GM23338 (cell line): ENCODE measurements around the gene TRNP1. TPM values are rescaled to one million over a fixed set of nuclear protein-coding genes. Genes with fewer than 3 reads are reported as not detected.

Source experiments
- ATAC-seq: fragments of 200-7000 bp; cut with Tn5 transposase; 3 replicates; pipeline ENCODE4 v1.9.1; 2020
- DNase-seq: peaks from one replicate; pipeline ENCODE4 v3.0.0-alpha.2; 2015; ENCODE audit warnings: low spot score
- H2AFZ ChIP-seq: fragments of 200-600 bp; sonication (generic); 2 replicates; pipeline ENCODE4 v1.8.0; 2016; ENCODE audit warnings: antibody characterized with exemption, mild to moderate bottlenecking, moderate library complexity
- H3F3A ChIP-seq: fragments of 200-600 bp; sonication (generic); replicated peaks from 2 replicates; pipeline ENCODE4 v1.8.0; 2017; ENCODE audit warnings: antibody characterized with exemption, mixed run types, low read depth
- H3K27ac ChIP-seq: fragments of 200-600 bp; sonication (generic); 2 replicates; pipeline ENCODE4 v1.6.1; 2016; ENCODE audit warnings: low read depth
- H3K27me3 ChIP-seq: fragments of 200-600 bp; sonication (generic); 2 replicates; pipeline ENCODE4 v1.8.0; 2016; ENCODE audit warnings: mild to moderate bottlenecking, mixed run types, moderate library complexity; ENCODE audit not compliant: insufficient read depth
- H3K36me3 ChIP-seq: fragments of 200-600 bp; sonication (generic); 2 replicates; pipeline ENCODE4 v1.8.0; 2016; ENCODE audit warnings: mild to moderate bottlenecking; ENCODE audit not compliant: insufficient read depth
- H3K4me1 ChIP-seq: fragments of 200-600 bp; sonication (generic); 2 replicates; pipeline ENCODE4 v1.8.0; 2016; ENCODE audit warnings: mild to moderate bottlenecking, moderate library complexity; ENCODE audit not compliant: insufficient read depth
- H3K4me2 ChIP-seq: fragments of 200-600 bp; sonication (generic); 2 replicates; pipeline ENCODE4 v1.7.1; 2017; ENCODE audit warnings: mixed run types
- H3K4me3 ChIP-seq: fragments of 200-600 bp; sonication (generic); 2 replicates; pipeline ENCODE4 v1.6.1; 2016; ENCODE audit warnings: mixed run types
- H3K79me2 ChIP-seq: fragments of 200-600 bp; sonication (generic); replicated peaks from 2 replicates; pipeline ENCODE4 v1.8.0; 2017; ENCODE audit warnings: mild to moderate bottlenecking; ENCODE audit not compliant: insufficient read depth
- H3K9me2 ChIP-seq: fragments of 200-600 bp; sonication (generic); 2 replicates; pipeline ENCODE4 v1.8.0; 2017; ENCODE audit not compliant: insufficient read depth
- H4K20me1 ChIP-seq: fragments of 200-600 bp; sonication (generic); replicated peaks from 2 replicates; pipeline ENCODE4 v1.8.0; 2017; ENCODE audit warnings: mild to moderate bottlenecking; ENCODE audit not compliant: insufficient read depth
- H3K27ac Mint-ChIP-seq: 2 replicates; pipeline ENCODE4 v1.8.0; 2020; ENCODE audit warnings: inconsistent platforms, mild to moderate bottlenecking, moderate library complexity, mixed read lengths
- H3K27me3 Mint-ChIP-seq: 3 replicates; pipeline ENCODE4 v1.8.0; 2022; ENCODE audit warnings: low read depth, mild to moderate bottlenecking, moderate library complexity, mixed read lengths, inconsistent platforms; ENCODE audit not compliant: insufficient read depth, poor library complexity
- H3K36me3 Mint-ChIP-seq: 3 replicates; pipeline ENCODE4 v1.8.0; 2021; ENCODE audit warnings: low read depth, mild to moderate bottlenecking, inconsistent platforms, moderate library complexity, mixed read lengths
- H3K4me1 Mint-ChIP-seq: 3 replicates; pipeline ENCODE4 v1.8.0; 2020; ENCODE audit warnings: mild to moderate bottlenecking, inconsistent platforms, mixed read lengths
- H3K4me3 Mint-ChIP-seq: 3 replicates; pipeline ENCODE4 v1.8.0; 2021; ENCODE audit warnings: moderate library complexity, mild to moderate bottlenecking, inconsistent platforms, mixed read lengths
- H3K9me3 Mint-ChIP-seq: 3 replicates; pipeline ENCODE4 v1.8.0; 2020; ENCODE audit warnings: moderate library complexity, mild to moderate bottlenecking, inconsistent platforms, mixed read lengths
- CREB1 ChIP-seq: fragments of 250-450 bp; sonication (Bioruptor Pico); IDR thresholded peaks from 2 replicates; pipeline ENCODE4 v1.5.0; 2020; ENCODE audit warnings: low read depth, mild to moderate bottlenecking, moderate library complexity
- EZH2 ChIP-seq: fragments of 200-600 bp; sonication (generic); IDR thresholded peaks from one replicate; pipeline ENCODE4 v1.8.0; 2017; ENCODE audit warnings: antibody characterized with exemption, mild to moderate bottlenecking, low read depth; ENCODE audit not compliant: unreplicated experiment
- EZH2phosphoT487 ChIP-seq: fragments of 200-600 bp; sonication (generic); IDR thresholded peaks from one replicate; pipeline ENCODE4 v1.8.1; 2018; ENCODE audit warnings: antibody characterized with exemption; ENCODE audit not compliant: unreplicated experiment
- NANOG ChIP-seq: IDR thresholded peaks from 2 replicates; pipeline ENCODE4 v1.6.1; 2016; ENCODE audit warnings: antibody characterized with exemption, borderline replicate concordance
- POLR2AphosphoS5 ChIP-seq: IDR thresholded peaks from 2 replicates; pipeline ENCODE4 v1.6.1; 2016; ENCODE audit warnings: antibody characterized with exemption, low read depth
- STAT1 ChIP-seq: IDR thresholded peaks from one replicate; pipeline ENCODE4 v1.6.1; 2016; ENCODE audit warnings: antibody characterized with exemption; ENCODE audit not compliant: unreplicated experiment
- ZNF114 ChIP-seq: fragments of 250-450 bp; sonication (Bioruptor Pico); IDR thresholded peaks from 2 replicates; pipeline ENCODE4 v1.5.0; 2020; ENCODE audit warnings: mild to moderate bottlenecking, moderate library complexity
- polyA plus RNA-seq: library from polyadenylated mRNA; unstranded; fragments of >200 nt; fragmentation: Nextera tagmentation; extraction: Ambion mirVana; gene quantifications from 2 replicates; pipeline ENCODE4 v1.2.1, GENCODE V29; 2016
- total RNA-seq: library from RNA; depleted of rRNA; stranded (reverse); fragments of >200 nt; shearing (Covaris generic); gene quantifications from 2 replicates; pipeline ENCODE4 v1.2.3, GENCODE V29; 2014
- TF ChIP-seq, protein P1 (sequence below), 2 experiments: fragments of 200-600 bp in 1 of 2; sonication (generic) in 1 of 2; conservative IDR thresholded peaks; 2 replicates each; pipeline versions ENCODE4 v1.5.1 to v1.6.1; 2016 to 2017; ENCODE audit warnings: antibody characterized with exemption in 2 of 2, low read depth in 2 of 2, mild to moderate bottlenecking in 2 of 2, moderate library complexity in 1 of 2
- TF ChIP-seq, protein P2 (sequence below): IDR thresholded peaks from one replicate; pipeline ENCODE4 v1.6.1; 2018; ENCODE audit warnings: antibody characterized with exemption; ENCODE audit not compliant: unreplicated experiment

The TRNP1 gene
- total and polyA plus RNA-seq, 2 experiments from 2014 or later, result 21.2 to 54.3 TPM

DNA sequence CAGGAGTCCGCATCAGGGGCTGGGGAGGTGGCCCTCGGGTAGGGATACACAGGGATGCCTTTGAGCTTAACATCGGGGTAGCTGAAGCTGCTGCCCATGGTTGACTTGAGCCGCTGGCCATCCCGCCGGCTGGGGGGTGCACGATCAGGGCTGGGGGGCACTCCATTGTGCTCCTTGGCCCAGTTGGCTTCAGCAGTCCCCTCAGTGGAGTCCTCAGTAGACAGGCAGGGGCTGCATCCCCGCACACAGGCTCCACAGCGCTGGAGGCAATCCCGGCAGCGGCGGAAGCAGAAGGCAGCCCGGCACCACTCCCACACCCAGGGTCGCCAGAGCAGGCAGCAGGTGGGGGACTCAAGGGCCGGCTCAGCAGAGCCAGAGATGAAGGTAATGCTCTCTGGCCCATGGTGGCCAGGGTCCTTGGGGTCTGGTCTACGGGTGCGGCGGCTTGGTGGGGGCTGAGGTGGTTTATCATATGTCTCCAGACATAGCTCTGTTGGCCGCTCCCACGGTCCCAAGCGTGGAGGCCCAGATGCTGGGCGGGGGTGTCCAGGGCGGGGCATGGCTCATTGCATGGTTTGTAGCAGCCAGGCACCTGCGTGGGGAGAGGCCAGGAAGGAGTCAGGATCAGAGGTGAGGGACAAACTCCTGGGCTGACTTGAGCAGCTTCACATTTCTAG is 41.5 kb upstream of the TRNP1 start (continued):
- TF ChIP-seq, protein P1, sequence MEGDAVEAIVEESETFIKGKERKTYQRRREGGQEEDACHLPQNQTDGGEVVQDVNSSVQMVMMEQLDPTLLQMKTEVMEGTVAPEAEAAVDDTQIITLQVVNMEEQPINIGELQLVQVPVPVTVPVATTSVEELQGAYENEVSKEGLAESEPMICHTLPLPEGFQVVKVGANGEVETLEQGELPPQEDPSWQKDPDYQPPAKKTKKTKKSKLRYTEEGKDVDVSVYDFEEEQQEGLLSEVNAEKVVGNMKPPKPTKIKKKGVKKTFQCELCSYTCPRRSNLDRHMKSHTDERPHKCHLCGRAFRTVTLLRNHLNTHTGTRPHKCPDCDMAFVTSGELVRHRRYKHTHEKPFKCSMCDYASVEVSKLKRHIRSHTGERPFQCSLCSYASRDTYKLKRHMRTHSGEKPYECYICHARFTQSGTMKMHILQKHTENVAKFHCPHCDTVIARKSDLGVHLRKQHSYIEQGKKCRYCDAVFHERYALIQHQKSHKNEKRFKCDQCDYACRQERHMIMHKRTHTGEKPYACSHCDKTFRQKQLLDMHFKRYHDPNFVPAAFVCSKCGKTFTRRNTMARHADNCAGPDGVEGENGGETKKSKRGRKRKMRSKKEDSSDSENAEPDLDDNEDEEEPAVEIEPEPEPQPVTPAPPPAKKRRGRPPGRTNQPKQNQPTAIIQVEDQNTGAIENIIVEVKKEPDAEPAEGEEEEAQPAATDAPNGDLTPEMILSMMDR (conservative IDR thresholded peaks at IDR 0.05; ENCODE audit: low read depth in 2 of 2), result no peak

DNA sequence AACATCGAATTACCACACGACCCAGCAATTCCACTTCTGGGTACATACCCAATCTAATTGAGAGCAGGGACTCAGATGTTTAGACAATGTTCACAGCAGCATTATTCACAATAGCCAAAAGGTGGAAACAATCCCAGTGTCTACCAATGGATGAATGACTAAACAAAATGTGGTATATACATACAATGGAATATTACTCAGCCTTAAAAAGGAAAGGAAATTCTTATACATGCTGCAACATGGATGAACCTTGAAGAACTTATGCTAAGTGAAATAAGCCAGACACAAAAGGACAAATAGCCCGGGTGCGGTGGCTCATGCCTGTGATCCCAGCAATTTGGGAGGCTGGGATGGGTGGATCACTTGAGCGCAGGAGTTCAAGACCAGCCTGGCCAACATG is 40.1 kb upstream of the TRNP1 start:
- Histone ChIP-seq H3K4me1 (no peaks in the 10 kb centered on the region), H2AFZ (no peak overlapping the region), H3K9me2 (no peaks in the 10 kb centered on the region), H3K4me3 (no peak overlapping the region), H3K79me2 (peaks cover under 1% of the 10 kb centered on the region; the same call in 1 of the 2 replicates), H3F3A (peaks cover 6% of the 10 kb centered on the region; the same call in 1 of the 2 replicates), H3K4me2 (no peak overlapping the region), H4K20me1 (peaks cover 4% of the 10 kb centered on the region; the same call in 1 of the 2 replicates), H3K36me3 (no peaks in the 10 kb centered on the region; the same call in 1 of the 2 replicates), H3K27ac (no peak overlapping the region), H3K27me3 (no peaks in the 10 kb centered on the region)
- Mint-ChIP-seq H3K4me1 (no peaks in the 10 kb centered on the region), H3K36me3 (peaks cover 36% of the 10 kb centered on the region), H3K27ac (no peak overlapping the region), H3K9me3 (peaks cover 2% of the 10 kb centered on the region; the same call in 1 of the 3 replicates), H3K4me3 (no peak overlapping the region), H3K27me3 (peaks cover 3% of the 10 kb centered on the region)
- no peak for DNase-seq
- ATAC-seq, result no peak
- TF ChIP-seq ZNF114 (no peak), EZH2 (no peak), STAT1 (no peak), POLR2AphosphoS5 (no peak), NANOG (no peak), EZH2phosphoT487 (no peak), CREB1 (CRISPR knock-in tag) (no peak)
- TF ChIP-seq, protein P1 (conservative IDR thresholded peaks at IDR 0.05; ENCODE audit: low read depth in 2 of 2), result no peak
- TF ChIP-seq, protein P2, sequence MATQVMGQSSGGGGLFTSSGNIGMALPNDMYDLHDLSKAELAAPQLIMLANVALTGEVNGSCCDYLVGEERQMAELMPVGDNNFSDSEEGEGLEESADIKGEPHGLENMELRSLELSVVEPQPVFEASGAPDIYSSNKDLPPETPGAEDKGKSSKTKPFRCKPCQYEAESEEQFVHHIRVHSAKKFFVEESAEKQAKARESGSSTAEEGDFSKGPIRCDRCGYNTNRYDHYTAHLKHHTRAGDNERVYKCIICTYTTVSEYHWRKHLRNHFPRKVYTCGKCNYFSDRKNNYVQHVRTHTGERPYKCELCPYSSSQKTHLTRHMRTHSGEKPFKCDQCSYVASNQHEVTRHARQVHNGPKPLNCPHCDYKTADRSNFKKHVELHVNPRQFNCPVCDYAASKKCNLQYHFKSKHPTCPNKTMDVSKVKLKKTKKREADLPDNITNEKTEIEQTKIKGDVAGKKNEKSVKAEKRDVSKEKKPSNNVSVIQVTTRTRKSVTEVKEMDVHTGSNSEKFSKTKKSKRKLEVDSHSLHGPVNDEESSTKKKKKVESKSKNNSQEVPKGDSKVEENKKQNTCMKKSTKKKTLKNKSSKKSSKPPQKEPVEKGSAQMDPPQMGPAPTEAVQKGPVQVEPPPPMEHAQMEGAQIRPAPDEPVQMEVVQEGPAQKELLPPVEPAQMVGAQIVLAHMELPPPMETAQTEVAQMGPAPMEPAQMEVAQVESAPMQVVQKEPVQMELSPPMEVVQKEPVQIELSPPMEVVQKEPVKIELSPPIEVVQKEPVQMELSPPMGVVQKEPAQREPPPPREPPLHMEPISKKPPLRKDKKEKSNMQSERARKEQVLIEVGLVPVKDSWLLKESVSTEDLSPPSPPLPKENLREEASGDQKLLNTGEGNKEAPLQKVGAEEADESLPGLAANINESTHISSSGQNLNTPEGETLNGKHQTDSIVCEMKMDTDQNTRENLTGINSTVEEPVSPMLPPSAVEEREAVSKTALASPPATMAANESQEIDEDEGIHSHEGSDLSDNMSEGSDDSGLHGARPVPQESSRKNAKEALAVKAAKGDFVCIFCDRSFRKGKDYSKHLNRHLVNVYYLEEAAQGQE, result no peak
